HUDEP-2 (cell line): Measurements from ENCODE around the gene C20orf204.
"Not testable (repeated sequence)": the region's sequence is repeated elsewhere in the genome, so short reads cannot be mapped to it uniquely, and the experiment has no call there.

Experiments used
- DNase-seq, 76 experiments: peaks; one replicate each; lab custom pipeline; 2025; ENCODE audit not compliant: unreplicated experiment in 76 of 76; lab: John Stamatoyannopoulos, UW

Gene C20orf204

DNA sequence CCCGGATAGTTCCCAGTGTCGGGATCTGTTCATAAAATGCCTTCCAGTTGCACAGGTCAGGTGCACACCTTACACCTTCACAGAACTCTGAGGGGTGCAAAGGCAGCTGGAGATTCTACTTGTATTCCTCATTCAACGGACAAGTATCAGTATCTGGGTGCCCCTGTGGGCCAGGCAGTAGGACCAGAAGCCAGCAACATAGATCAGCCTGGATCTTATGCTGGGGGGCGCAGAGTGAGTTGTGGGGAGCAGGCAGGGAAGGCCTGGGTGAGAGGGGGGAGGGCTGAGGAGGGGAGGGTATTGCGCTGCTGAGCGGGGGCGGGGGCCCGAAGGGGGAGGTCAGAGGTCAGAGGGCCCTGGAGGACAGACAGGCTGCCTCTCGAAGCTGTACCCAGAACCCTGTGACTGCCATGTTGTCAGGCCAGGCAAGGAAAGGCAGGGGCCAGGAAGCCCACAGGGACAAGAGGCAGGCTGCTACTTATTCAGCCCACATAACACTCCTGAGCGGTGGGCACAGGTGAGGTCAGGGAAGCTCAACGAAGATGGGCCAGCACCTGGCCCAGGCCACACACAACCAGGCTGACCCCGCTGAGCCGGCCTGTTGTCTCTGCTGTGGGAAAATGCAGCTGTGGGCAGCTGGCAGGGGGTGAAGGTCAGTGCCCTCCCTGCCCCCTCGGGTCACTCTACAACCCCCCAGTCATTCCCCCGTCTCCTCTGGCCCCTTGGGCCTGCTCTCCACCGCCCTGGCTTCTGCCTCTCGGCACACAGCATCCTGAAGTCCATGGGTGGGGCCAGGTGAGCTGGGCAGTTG, 45.0 kb downstream of the C20orf204 start:
- no peak for DNase-seq

DNA sequence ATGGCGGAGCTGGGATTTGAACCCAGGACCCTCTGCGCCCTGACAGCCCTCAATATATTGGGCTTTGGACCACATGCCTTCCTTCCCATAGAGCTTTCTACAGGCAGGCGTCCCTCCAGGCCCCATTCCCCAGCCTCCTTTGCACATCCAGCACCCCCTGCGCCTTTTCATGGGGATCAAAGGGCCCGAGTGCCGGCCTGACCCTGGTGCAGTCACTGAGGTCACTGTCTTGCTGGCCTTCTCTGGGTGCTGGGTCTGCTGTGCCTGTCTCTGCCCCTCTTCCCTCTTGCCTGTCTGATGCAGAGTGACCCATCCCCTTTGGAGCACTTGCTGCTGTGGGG, 45.6 kb downstream of the C20orf204 start:
- no peak for DNase-seq

DNA sequence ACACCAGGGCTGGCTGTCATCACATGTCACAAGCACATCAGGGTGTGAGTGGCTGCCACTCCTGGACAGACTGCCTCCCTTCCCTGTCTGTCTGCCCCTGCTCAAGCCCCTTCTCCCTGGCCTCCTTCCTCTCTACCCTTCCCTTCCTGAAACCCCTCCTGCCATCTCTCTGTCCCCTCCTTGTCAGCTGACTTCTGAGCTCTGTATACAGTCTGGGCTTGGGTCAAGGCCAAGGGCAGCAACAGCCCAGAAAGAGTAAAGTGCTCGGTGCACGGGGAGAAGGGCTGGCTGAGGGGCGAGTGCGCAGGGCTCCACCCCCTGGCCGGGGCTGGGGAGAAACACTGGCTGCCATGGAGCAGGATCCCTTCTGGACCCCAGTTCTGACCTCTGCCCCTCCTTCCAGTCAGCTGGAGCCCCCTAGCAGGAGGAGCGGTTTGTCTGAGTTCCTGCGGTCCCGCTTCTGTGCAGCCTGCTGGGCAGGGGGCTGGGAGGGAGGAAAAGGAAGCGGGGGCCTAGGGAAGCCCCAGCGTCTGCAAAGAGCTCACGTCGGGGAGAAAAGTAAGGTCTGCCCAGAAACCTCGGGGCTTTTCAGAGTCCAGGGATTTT, 46.2 kb downstream of the C20orf204 start:
- no peak for DNase-seq

DNA sequence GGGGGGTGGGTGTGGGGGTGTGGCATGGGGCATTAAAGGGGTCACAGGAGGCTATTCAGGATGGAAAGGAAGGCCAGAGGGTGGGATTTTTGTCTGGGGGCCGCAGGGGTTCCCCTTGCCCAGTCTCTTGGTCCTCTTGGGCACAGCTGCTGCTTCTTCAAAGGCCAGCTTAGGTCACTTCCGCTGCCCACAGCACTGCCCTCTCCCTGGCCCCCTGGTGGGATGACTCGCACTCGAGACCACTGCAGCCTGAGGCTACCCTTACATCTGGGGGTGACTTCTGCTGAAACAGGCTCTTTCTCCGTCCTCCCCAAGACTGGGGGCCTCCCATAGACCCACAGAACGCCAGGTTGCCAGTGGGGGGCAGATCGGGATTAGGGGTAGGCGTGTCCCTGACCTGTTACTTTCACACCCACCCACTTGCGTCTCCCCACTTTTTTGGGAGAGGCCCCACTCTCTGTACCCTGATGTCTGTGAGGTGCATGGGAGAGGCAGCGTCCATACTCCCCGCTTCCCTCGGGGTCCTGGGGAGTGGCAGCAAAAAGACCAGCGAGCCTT, 46.9 kb downstream of the C20orf204 start:
- DNase-seq = no peak

DNA sequence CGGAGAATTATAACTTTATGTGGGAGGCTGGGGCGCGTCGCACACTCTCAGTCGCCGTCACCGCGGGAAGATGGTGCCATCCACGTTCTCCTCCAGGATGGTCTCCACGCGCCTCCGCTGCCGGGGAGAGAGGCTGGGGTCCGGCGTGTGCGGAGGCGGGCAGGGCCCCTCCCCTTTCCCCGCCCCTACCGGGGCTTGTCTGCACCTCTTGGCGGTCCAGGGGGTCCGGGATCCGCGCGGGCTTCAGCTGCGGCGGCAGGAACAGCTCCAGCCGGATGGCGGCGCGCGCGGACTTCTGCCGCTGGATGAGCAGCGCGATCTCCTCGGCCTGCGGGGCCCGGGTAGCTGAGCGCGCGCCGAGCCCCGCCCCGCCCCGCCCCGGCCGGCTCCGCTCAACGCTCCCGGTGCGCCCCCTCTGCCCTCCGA, 47.4 kb downstream of the C20orf204 start:
- DNase-seq = peak in 40 of 76 experiments; percentile 8 to 61 (median 32)

DNA sequence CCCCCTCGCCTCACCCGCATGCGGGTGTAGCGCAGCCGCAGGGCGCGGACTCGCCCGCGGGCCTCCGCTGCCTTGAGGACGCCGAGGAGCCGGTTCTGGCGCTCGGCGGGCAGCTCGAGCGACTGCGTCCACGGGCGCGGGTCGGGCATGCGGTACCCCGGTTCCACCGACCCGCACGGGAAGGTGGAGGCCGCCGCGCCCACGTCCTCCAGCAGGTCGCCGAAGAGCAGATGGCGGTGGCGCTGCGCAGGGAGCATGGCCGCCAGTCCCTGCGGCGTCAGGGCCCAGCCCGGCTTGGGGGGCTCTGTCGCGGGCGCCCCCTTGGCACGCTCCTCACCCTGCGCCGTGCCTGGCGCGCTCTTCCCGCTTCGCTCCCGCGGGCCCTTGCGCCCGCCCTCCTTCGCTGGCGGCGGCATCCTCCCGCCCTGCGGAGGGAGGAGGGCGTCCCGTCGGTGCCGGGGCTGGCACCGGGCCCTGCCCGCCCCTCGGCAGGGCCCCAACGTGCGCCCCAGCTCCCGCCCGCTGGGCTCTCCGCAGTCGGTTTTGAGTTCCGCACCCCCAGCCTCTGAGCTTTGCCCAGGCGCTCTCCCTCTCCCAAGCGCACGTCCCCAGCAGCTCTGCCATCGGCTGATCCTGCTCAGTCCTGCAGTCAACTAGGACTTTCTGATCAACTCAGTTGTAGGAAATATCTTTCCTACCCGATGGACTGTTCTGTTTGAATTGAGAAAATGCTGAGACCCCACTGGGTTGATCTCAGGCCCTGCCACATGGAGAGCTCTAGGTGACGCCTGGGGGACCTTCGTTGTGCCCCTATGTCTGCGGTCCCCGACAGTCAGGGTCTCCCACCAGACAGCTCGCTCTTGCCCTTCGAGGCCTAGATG, 48.1 kb downstream of the C20orf204 start, which contains the start of gene LKAAEAR1:
Gene LKAAEAR1 (minus strand): TSS at position 595 of the 881 bp plus-strand sequence. CDS start 179 bp downstream, at position 416.
- DNase-seq = no peak

DNA sequence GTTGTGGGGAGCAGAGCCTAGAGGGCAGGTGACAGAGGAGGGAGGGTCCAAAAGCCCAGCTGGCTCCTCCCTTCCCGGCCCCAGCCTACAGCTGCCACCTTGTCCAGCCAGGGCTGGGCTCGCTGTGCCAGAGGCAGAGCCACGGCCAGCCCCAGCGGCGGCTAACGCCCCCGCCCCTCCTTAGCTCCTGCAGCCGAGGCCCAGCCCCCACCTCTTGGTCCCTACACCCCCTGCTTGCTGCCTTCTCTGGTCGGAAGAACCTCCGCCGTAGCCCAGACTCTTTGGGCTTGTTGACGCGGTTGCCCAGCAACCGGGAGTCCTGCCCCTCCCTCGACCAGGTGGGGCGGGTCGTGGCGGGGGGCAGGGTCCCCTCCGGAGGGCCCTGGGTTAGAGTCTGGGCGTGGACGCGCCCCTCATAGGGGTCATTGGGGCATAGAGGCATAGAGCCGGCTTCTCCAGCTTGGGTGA, 48.7 kb downstream of the C20orf204 start:
- no peak for DNase-seq

DNA sequence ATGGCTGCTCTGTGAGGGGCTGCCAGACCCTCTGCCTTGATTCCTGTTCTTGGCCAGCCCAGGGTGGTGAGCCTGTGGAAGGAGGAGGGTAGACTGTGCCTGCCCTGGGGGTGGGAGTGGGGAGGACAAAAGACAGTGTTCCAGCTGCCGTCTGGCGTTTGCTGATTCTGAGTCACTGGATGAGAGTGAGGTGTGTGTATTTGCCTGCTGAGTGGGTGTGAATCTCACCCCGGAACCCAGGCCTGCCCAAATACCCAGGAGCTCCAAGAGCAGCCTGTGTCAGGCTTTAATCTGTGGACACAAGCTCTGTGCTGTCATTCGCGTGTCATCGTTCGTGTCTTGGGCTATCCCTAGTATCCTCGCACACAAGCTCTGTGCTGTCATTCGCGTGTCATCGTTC, 50.8 kb downstream of the C20orf204 start:
- DNase-seq = no peak

DNA sequence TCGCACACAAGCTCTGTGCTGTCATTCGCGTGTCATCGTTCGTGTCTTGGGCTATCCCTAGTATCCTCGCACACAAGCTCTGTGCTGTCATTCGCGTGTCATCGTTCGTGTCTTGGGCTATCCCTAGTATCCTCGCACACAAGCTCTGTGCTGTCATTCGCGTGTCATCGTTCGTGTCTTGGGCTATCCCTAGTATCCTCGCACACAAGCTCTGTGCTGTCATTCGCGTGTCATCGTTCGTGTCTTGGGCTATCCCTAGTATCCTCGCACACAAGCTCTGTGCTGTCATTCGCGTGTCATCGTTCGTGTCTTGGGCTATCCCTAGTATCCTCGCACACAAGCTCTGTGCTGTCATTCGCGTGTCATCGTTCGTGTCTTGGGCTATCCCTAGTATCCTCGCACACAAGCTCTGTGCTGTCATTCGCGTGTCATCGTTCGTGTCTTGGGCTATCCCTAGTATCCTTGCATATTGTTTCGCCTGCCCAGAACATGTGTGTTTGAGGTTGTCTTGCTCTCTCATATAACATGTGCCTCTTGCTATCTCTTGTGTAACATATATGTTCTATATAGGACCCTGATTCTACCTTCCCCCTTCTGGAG, 51.3 kb downstream of the C20orf204 start:
- DNase-seq = not testable (repeated sequence)

DNA sequence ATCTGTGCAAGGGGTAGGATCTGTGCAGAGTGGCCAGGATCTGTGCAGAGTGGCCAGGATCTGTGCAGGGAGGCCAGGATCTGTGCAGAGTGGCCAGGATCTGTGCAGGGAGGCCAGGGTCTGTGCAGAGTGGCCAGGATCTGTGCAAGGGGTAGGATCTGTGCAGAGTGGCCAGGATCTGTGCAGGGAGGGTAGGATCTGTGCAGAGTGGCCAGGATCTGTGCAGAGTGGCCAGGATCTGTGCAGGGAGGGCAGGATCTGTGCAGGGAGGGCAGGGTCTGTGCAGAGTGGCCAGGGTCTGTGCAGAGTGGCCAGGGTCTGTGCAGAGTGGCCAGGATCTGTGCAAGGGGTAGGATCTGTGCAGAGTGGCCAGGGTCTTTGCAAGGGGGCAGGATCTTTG, 52.6 kb downstream of the C20orf204 start:
- DNase-seq = not testable (repeated sequence)
